ENCODE data around the gene ST8SIA3. TPM values are rescaled to one million over a fixed set of nuclear protein-coding genes. Genes with fewer than 3 reads are reported as not detected.
A peak's percentile ranks its signal among the peaks of the same experiment; 100 is the strongest.

The ST8SIA3 gene
- total RNA-seq (not detected), polyA plus RNA-seq (not detected), total RNA-seq (0 reads per million in 6 experiments)

DNA sequence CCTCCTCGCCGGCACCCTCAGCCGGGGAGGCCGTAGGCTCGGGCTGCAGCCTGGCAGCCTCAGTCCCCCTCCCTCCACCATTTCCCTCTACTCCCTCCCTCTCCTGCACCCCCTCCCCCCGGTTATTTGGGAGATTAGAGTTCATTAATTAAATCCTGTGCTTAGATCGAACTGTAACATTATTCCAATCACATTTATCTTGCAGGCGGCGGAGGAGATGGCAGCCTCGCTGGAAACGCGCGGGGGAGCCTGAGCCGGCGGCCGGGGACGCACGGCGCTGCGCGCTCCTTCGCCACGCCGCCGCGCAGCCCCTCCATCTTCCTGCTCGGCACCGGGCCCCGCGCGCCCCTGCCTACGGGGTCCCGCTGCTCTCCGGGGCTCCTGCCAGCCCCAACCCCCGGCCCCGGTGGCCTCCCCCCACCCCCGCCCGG lies at the start of gene ST8SIA3:
TSS of gene ST8SIA3 (plus strand) at position 287 of the 431 bp plus-strand sequence. CDS start 290 bp downstream, outside the sequence.
- Mint-ChIP-seq H3K27me3 (peaks cover 47 to 84% (median 51%) of the 10 kb centered on the region in 5 donors), H3K27ac (no peak within 1 kb of the TSS), H3K4me3 (peak within 1 kb of the TSS in 5 of 10 donors; percentile 8 to 54 (median 23)), H3K4me1 (peaks cover 0 to 7% (median 5%) of the 10 kb centered on the region in 4 donors), H3K9me3 (peaks cover 0 to 21% (median 13%) of the 10 kb centered on the region in 9 donors), H3K36me3 (peaks cover 0 to 14% (median 3%) of the 10 kb centered on the region in 3 donors)
- POLR2A ChIA-PET = no interaction called here
- DNase-seq (no peak), ATAC-seq (no peak)

- Mint-ChIP-seq H3K36me3 (no peaks in the 10 kb centered on the region), H3K4me1 (no peaks in the 10 kb centered on the region), H3K4me3 (no peak overlapping the region), H3K9me3 (peaks cover 0 to 5% (median 0%) of the 10 kb centered on the region in 9 donors), H3K27me3 (peaks cover 0 to 3% (median 0%) of the 10 kb centered on the region in 5 donors), H3K27ac (no peak overlapping the region)
- DNase-seq = no peak
- POLR2A ChIA-PET = no interaction called here
- no peak for ATAC-seq
These were observed 40.9 kb upstream of the ST8SIA3 start for GRCh38 chr18:57311472-57311871.

DNA sequence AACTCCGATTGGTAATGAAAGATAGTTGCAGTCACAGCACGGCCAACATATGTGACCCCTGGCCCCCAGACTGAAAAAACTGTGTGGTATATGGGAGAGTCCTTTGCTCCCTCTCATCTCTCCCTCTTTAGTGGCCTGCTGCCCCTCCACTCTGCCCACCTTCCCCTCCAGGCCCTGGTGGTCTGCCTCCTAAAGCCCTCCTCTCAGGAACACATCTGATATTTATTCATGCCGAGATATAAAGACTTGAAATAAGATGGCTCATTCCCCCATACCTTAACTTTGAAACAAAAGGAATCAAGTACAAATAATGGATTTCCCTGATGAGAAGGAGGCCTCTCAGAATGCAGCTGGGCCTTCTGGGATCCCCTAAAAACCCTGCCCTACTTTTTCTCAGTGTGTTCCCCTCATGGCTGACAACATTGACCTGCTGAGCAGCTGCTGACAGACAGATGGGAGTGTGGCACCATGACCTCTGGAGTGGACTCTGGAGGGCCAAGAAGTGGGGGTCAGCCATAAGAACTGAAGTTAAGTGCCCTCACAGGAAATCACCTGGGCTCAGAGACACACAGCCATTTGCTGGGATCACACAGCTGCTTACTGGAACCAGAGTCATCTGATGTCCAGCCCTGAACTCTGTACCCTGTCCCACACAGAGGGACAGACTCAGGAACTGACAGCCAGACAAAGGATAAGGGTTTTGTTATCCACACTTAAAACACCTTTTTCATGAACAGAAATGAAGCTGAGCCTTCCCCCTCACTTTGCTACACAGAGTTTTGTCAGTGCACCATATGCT lies 39.8 kb upstream of the ST8SIA3 start:
- ATAC-seq (no peak), DNase-seq (no peak)
- Mint-ChIP-seq H3K27me3 (peaks cover 0 to 3% (median 0%) of the 10 kb centered on the region in 5 donors), H3K27ac (no peak overlapping the region), H3K4me1 (no peaks in the 10 kb centered on the region), H3K36me3 (no peaks in the 10 kb centered on the region), H3K9me3 (peaks cover 0 to 5% (median 0%) of the 10 kb centered on the region in 9 donors), H3K4me3 (no peak overlapping the region)
- POLR2A ChIA-PET = no interaction called here

GRCh38 chr18:57320603-57321002 lies 31.8 kb upstream of the ST8SIA3 start:
- ATAC-seq (no peak), DNase-seq (no peak)
- POLR2A ChIA-PET = no interaction called here
- Mint-ChIP-seq H3K9me3 (peaks cover 0 to 9% (median 0%) of the 10 kb centered on the region in 9 donors), H3K4me3 (no peak overlapping the region), H3K4me1 (no peaks in the 10 kb centered on the region), H3K27ac (no peak overlapping the region), H3K36me3 (no peaks in the 10 kb centered on the region), H3K27me3 (peaks cover 4 to 25% (median 12%) of the 10 kb centered on the region in 5 donors)

DNA sequence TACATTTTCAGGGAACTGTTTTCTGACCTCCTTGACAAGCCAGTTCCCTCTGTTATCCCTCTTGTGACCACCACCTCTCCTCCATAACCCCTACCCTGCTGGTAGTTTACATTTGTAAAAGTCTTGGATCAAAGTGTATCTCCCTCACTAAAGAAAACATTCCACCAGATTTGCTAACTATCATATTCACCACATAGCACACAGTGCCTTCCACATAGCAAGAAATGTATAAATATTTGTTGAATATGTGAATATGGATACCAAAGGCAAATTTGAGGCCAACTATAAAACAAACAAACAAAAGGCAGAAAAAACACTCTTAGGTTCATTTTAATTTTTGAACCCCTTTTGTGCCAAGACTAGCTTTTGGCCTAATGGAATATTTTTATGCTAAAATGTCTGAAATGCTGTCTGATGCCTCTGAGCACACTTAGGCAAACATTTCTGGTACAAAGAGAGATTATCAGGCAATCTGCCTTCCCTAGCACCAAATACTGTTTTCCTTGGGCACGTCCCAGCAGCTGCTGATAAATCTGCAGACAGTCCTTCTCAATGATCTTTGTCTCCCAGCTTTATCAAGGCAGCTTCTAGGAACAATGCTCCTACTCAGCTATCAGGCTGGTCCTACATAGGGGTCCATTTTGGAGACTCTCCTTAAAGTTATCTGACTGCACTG lies 26.7 kb upstream of the ST8SIA3 start:
- Mint-ChIP-seq H3K4me3 (no peak overlapping the region), H3K27ac (no peak overlapping the region), H3K27me3 (peaks cover 3 to 30% (median 15%) of the 10 kb centered on the region in 5 donors), H3K4me1 (no peaks in the 10 kb centered on the region), H3K9me3 (peaks cover 0 to 8% (median 2%) of the 10 kb centered on the region in 9 donors), H3K36me3 (no peaks in the 10 kb centered on the region)
- DNase-seq (no peak), ATAC-seq (no peak)
- POLR2A ChIA-PET = no interaction called here

GRCh38 chr18:57326718-57327323 lies 25.5 kb upstream of the ST8SIA3 start:
- ATAC-seq = no peak

DNA sequence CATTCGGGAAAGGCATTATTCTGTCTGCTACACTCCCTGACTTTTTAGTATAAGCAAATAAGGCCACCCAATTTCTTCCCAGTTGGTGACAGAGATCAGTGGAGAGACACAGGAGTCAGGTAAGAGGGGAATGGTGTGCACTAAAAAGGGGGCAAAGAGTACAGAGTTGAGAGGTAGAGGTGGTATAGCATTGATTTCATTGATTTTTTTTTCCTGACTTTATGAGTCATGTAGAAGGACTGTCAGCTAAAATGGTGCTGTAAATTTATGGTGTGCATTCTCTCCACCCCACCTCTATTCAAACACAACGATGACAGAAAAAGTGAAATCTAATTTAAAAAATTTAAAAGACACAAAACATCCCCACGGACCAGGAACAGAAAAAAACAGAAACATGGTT lies 23.7 kb upstream of the ST8SIA3 start:
- Mint-ChIP-seq H3K27ac (no peak overlapping the region), H3K27me3 (peaks cover 6 to 24% (median 16%) of the 10 kb centered on the region in 5 donors), H3K4me3 (no peak overlapping the region), H3K9me3 (peaks cover 0 to 8% (median 0%) of the 10 kb centered on the region in 9 donors), H3K4me1 (no peaks in the 10 kb centered on the region), H3K36me3 (no peaks in the 10 kb centered on the region)
- DNase-seq (no peak), ATAC-seq (no peak)
- POLR2A ChIA-PET = no interaction called here

More at GRCh38 chr18:57326718-57327323, 25.5 kb upstream of the ST8SIA3 start:
- no peak for DNase-seq
- Mint-ChIP-seq H3K27ac (no peak overlapping the region), H3K4me3 (no peak overlapping the region), H3K36me3 (no peaks in the 10 kb centered on the region), H3K27me3 (peaks cover 6 to 31% (median 17%) of the 10 kb centered on the region in 5 donors), H3K9me3 (peaks cover 0 to 8% (median 2%) of the 10 kb centered on the region in 9 donors), H3K4me1 (no peaks in the 10 kb centered on the region)
- POLR2A ChIA-PET = no interaction called here

DNA sequence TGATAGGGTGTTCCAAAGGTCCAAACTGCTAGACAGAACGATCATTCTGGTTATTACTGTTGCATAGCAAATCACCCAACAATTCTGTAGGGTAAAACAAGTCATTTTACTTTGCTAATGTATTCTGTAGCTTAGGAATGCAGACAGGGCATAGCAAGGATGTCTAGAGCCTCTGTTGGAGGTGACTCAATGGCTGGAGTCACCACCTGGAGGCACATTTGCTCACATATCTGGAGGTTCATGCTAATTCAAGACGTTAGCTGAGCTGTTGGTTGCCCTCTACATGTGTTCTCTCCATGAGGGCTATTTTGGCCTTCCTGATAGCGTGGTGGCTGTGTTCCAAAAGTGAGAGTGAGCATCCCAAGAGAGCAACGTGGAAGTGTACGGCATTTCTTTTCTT lies 22.5 kb upstream of the ST8SIA3 start:
- H3K4me3 Mint-ChIP-seq = no peak overlapping the region
- peaks cover 0 to 8% (median 0%) of the 10 kb centered on the region in 9 donors for H3K9me3 Mint-ChIP-seq
- H3K36me3 Mint-ChIP-seq = no peaks in the 10 kb centered on the region
- peaks cover 4 to 28% (median 18%) of the 10 kb centered on the region in 5 donors for H3K27me3 Mint-ChIP-seq
- ATAC-seq = no peak
- POLR2A ChIA-PET = no interaction called here
- DNase-seq = no peak
- H3K27ac Mint-ChIP-seq = no peak overlapping the region
- no peaks in the 10 kb centered on the region for H3K4me1 Mint-ChIP-seq

- H3K9me3 Mint-ChIP-seq = peaks cover 0 to 3% (median 0%) of the 10 kb centered on the region in 9 donors
- no peaks in the 10 kb centered on the region for H3K4me1 Mint-ChIP-seq
- H3K4me3 Mint-ChIP-seq = no peak overlapping the region
- peaks cover 4 to 35% (median 17%) of the 10 kb centered on the region in 5 donors for H3K27me3 Mint-ChIP-seq
- POLR2A ChIA-PET = interaction anchor here (0.7 kb wide), 1 partner anchor 29 kb away, joined by 3 read pairs; no protein-coding TSS in a partner anchor
- ATAC-seq = no peak
- H3K36me3 Mint-ChIP-seq = no peaks in the 10 kb centered on the region
- DNase-seq = no peak
- H3K27ac Mint-ChIP-seq = no peak overlapping the region
These were observed 20.6 kb upstream of the ST8SIA3 start for GRCh38 chr18:57331718-57332117.

GRCh38 chr18:57333940-57334339 lies 18.4 kb upstream of the ST8SIA3 start:
- no peaks in the 10 kb centered on the region for H3K4me1 Mint-ChIP-seq
- no peak overlapping the region for H3K27ac Mint-ChIP-seq
- DNase-seq (no peak), ATAC-seq (no peak)
- peaks cover 0 to 5% (median 0%) of the 10 kb centered on the region in 9 donors for H3K9me3 Mint-ChIP-seq
- H3K4me3 Mint-ChIP-seq = no peak overlapping the region
- peaks cover 10 to 41% (median 21%) of the 10 kb centered on the region in 5 donors for H3K27me3 Mint-ChIP-seq
- no peaks in the 10 kb centered on the region for H3K36me3 Mint-ChIP-seq
- POLR2A ChIA-PET = no interaction called here

GRCh38 chr18:57334383-57334782 lies 18.0 kb upstream of the ST8SIA3 start:
- no peaks in the 10 kb centered on the region for H3K36me3 Mint-ChIP-seq
- H3K27ac Mint-ChIP-seq = no peak overlapping the region
- ATAC-seq (no peak), DNase-seq (no peak)
- POLR2A ChIA-PET = no interaction called here
- H3K9me3 Mint-ChIP-seq = peaks cover 0 to 7% (median 0%) of the 10 kb centered on the region in 9 donors
- no peaks in the 10 kb centered on the region for H3K4me1 Mint-ChIP-seq
- H3K27me3 Mint-ChIP-seq = peaks cover 14 to 44% (median 25%) of the 10 kb centered on the region in 5 donors
- no peak overlapping the region for H3K4me3 Mint-ChIP-seq

GRCh38 chr18:57336343-57336742 lies 16.0 kb upstream of the ST8SIA3 start:
- H3K4me3 Mint-ChIP-seq = no peak overlapping the region
- H3K27ac Mint-ChIP-seq = no peak overlapping the region
- no peaks in the 10 kb centered on the region for H3K36me3 Mint-ChIP-seq
- ATAC-seq (no peak), DNase-seq (no peak)
- peaks cover 15 to 61% (median 24%) of the 10 kb centered on the region in 5 donors for H3K27me3 Mint-ChIP-seq
- no peaks in the 10 kb centered on the region for H3K4me1 Mint-ChIP-seq
- H3K9me3 Mint-ChIP-seq = peaks cover 0 to 10% (median 0%) of the 10 kb centered on the region in 9 donors
- POLR2A ChIA-PET = no interaction called here

Measured in naive thymus-derived CD8-positive, alpha-beta T cell (primary cell).